ENCODE data around the gene PCNX3.
"Not testable (repeated sequence)": the region's sequence is repeated elsewhere in the genome, so short reads cannot be mapped to it uniquely, and the experiment has no call there.

Gene PCNX3

GRCh38 chr11:65630215-65630614, 14.6 kb downstream of the PCNX3 start:
- no peak overlapping the region for H3K27ac ChIP-seq (ENCODE audit: low read length)
- H3K9me3 ChIP-seq (ENCODE audit: control insufficient read depth, insufficient read depth, low read length), result no peaks in the 10 kb centered on the region
- H3K27me3 ChIP-seq (ENCODE audit: control insufficient read depth, insufficient read depth, low read length), result no peaks in the 10 kb centered on the region
- H3K4me3 ChIP-seq (ENCODE audit: low read length), result no peak overlapping the region
- no peaks in the 10 kb centered on the region for H3K4me1 ChIP-seq (ENCODE audit: control insufficient read depth, insufficient read depth, low read length)
- no peak for DNase-seq (ENCODE audit: low read depth, low spot score)
- peaks cover 61% of the 10 kb centered on the region for H3K36me3 ChIP-seq (ENCODE audit: control insufficient read depth, insufficient read depth, low read length)
- WGBS (ENCODE audit: insufficient coverage, insufficient read length), result no CpG with 5 or more reads among the region's 11 CpGs

GRCh38 chr11:65633390-65634108, 18.0 kb downstream of the PCNX3 start:
- Histone ChIP-seq H3K4me1 (ENCODE audit: control insufficient read depth, insufficient read depth, low read length) (no peaks in the 10 kb centered on the region; the same call in 1 of the 2 replicates), H3K27ac (ENCODE audit: low read length) (no peak overlapping the region), H3K36me3 (ENCODE audit: control insufficient read depth, insufficient read depth, low read length) (peaks cover 48% of the 10 kb centered on the region), H3K27me3 (ENCODE audit: control insufficient read depth, insufficient read depth, low read length) (no peaks in the 10 kb centered on the region), H3K4me3 (ENCODE audit: low read length) (no peak overlapping the region), H3K9me3 (ENCODE audit: control insufficient read depth, insufficient read depth, low read length) (no peaks in the 10 kb centered on the region)
- no CpG with 5 or more reads among the region's 20 CpGs for WGBS (ENCODE audit: insufficient coverage, insufficient read length)
- no peak for DNase-seq (ENCODE audit: low read depth, low spot score)

DNA sequence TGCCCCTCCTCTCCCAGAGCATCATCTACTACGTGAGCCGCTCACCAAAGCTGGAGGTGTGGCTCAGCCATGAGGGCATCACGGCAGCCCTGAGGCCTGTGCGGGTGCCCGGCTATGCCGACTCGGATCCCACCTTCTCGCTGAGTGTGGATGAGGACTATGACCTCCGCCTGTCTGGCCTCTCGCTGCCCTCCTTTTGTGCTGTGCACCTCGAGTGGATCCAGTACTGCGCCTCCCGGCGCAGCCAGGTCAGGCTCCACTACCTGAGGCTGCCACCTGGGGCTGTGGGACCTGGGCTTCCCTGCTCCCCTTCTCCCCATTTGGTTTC, 18.5 kb downstream of the PCNX3 start:
- H3K27ac ChIP-seq (ENCODE audit: low read length), result no peak overlapping the region
- no CpG with 5 or more reads among the region's 14 CpGs for WGBS (ENCODE audit: insufficient coverage, insufficient read length)

GRCh38 chr11:65634440-65634839, 18.9 kb downstream of the PCNX3 start:
- WGBS (ENCODE audit: insufficient coverage, insufficient read length), result no CpG with 5 or more reads among the region's 11 CpGs
- no peak overlapping the region for H3K27ac ChIP-seq (ENCODE audit: low read length)
- no peak overlapping the region for H3K4me3 ChIP-seq (ENCODE audit: low read length)
- no peak for DNase-seq (ENCODE audit: low read depth, low spot score)
- H3K9me3 ChIP-seq (ENCODE audit: control insufficient read depth, insufficient read depth, low read length), result no peaks in the 10 kb centered on the region
- H3K4me1 ChIP-seq (ENCODE audit: control insufficient read depth, insufficient read depth, low read length), result no peaks in the 10 kb centered on the region; the same call in 1 of the 2 replicates
- no peaks in the 10 kb centered on the region for H3K27me3 ChIP-seq (ENCODE audit: control insufficient read depth, insufficient read depth, low read length)
- peaks cover 41% of the 10 kb centered on the region for H3K36me3 ChIP-seq (ENCODE audit: control insufficient read depth, insufficient read depth, low read length)

More for the DNA sequence above, 18.5 kb downstream of the PCNX3 start:
- peaks cover 45% of the 10 kb centered on the region for H3K36me3 ChIP-seq (ENCODE audit: control insufficient read depth, insufficient read depth, low read length)
- DNase-seq (ENCODE audit: low read depth, low spot score), result no peak
- no peaks in the 10 kb centered on the region; the same call in 1 of the 2 replicates for H3K4me1 ChIP-seq (ENCODE audit: control insufficient read depth, insufficient read depth, low read length)
- no peaks in the 10 kb centered on the region for H3K9me3 ChIP-seq (ENCODE audit: control insufficient read depth, insufficient read depth, low read length)
- H3K4me3 ChIP-seq (ENCODE audit: low read length), result no peak overlapping the region
- H3K27me3 ChIP-seq (ENCODE audit: control insufficient read depth, insufficient read depth, low read length), result no peaks in the 10 kb centered on the region

DNA sequence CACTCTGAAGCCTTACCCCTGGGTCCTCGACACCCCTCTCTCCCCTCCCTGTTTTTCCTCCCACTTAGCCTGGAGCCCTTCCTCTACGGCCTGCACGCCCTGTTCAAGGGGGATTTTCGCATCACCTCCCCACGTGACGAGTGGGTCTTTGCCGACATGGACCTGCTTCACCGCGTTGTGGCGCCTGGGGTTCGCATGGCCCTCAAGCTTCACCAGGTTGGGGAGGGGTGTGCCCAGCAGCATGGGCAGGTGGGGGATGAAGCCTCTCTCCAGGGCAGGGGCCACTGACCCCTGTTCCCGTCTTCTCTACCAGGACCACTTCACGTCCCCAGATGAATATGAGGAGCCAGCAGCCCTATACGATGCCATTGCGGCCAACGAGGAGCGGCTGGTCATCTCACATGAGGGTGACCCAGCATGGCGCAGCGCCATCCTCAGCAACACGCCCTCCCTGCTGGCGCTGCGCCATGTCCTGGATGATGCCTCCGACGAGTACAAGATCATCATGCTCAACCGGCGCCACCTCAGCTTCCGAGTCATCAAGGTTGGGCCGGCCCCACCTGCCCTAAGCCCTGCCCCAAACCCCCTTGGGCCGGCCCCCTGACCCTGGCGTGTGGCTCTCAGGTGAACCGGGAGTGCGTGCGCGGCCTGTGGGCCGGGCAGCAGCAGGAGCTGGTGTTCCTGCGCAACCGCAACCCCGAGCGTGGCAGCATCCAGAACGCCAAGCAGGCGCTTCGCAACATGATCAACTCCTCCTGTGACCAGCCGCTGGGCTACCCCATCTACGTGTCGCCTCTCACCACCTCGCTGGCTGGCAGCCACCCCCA, 19.5 kb downstream of the PCNX3 start:
- H3K4me1 ChIP-seq (ENCODE audit: control insufficient read depth, insufficient read depth, low read length), result no peaks in the 10 kb centered on the region; the same call in 1 of the 2 replicates
- H3K27ac ChIP-seq (ENCODE audit: low read length), result no peak overlapping the region
- WGBS (ENCODE audit: insufficient coverage, insufficient read length), result no CpG with 5 or more reads among the region's 46 CpGs

GRCh38 chr11:65636108-65637031, 20.8 kb downstream of the PCNX3 start:
- H3K9me3 ChIP-seq (ENCODE audit: control insufficient read depth, insufficient read depth, low read length), result no peaks in the 10 kb centered on the region
- WGBS (ENCODE audit: insufficient coverage, insufficient read length), result no CpG with 5 or more reads among the region's 28 CpGs
- DNase-seq (ENCODE audit: low read depth, low spot score), result no peak
- peaks cover 28% of the 10 kb centered on the region for H3K36me3 ChIP-seq (ENCODE audit: control insufficient read depth, insufficient read depth, low read length)
- H3K4me1 ChIP-seq (ENCODE audit: control insufficient read depth, insufficient read depth, low read length), result peaks cover 1% of the 10 kb centered on the region
- no peaks in the 10 kb centered on the region for H3K27me3 ChIP-seq (ENCODE audit: control insufficient read depth, insufficient read depth, low read length)
- H3K27ac ChIP-seq (ENCODE audit: low read length), result no peak overlapping the region
- no peak overlapping the region for H3K4me3 ChIP-seq (ENCODE audit: low read length)

More for the DNA sequence above, 19.5 kb downstream of the PCNX3 start:
- no peak for DNase-seq (ENCODE audit: low read depth, low spot score)
- no peak overlapping the region; the same call in 1 of the 2 replicates for H3K4me3 ChIP-seq (ENCODE audit: low read length)
- H3K36me3 ChIP-seq (ENCODE audit: control insufficient read depth, insufficient read depth, low read length), result peaks cover 34% of the 10 kb centered on the region
- H3K27me3 ChIP-seq (ENCODE audit: control insufficient read depth, insufficient read depth, low read length), result no peaks in the 10 kb centered on the region
- no peaks in the 10 kb centered on the region for H3K9me3 ChIP-seq (ENCODE audit: control insufficient read depth, insufficient read depth, low read length)

DNA sequence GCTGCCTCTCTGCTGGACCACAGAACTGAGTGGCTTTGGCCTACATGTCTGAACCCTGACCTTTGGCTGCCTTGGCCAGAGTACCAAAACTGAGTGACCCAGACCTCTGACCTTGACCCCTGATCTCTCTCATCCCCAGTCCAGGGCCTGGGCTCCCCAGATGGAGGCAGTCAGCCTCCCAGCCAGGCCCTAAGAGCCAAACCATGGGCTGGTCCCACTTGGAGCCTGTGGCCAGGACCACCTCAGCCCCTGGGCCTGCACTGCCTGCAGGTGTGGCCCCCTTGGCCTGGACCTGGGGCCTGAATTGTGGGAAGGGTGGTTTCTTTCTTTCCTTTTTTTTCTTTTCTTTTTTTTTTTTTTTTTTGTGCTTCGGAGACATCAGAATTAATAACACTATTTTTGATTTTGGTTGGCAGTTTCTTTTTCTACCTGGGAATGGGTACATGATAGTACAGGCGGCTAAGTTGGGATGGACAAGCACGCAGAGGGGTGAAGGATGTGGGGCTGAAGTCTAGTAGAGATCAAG, 21.5 kb downstream of the PCNX3 start:
- H3K4me1 ChIP-seq (ENCODE audit: control insufficient read depth, insufficient read depth, low read length), result peaks cover 3% of the 10 kb centered on the region
- H3K9me3 ChIP-seq (ENCODE audit: control insufficient read depth, insufficient read depth, low read length), result no peaks in the 10 kb centered on the region
- H3K27ac ChIP-seq (ENCODE audit: low read length), result no peak overlapping the region
- H3K4me3 ChIP-seq (ENCODE audit: low read length), result no peak overlapping the region
- peaks cover 28% of the 10 kb centered on the region for H3K36me3 ChIP-seq (ENCODE audit: control insufficient read depth, insufficient read depth, low read length)
- no peaks in the 10 kb centered on the region for H3K27me3 ChIP-seq (ENCODE audit: control insufficient read depth, insufficient read depth, low read length)
- no CpG with 5 or more reads among the region's 3 CpGs for WGBS (ENCODE audit: insufficient coverage, insufficient read length)
- DNase-seq (ENCODE audit: low read depth, low spot score), result no peak

DNA sequence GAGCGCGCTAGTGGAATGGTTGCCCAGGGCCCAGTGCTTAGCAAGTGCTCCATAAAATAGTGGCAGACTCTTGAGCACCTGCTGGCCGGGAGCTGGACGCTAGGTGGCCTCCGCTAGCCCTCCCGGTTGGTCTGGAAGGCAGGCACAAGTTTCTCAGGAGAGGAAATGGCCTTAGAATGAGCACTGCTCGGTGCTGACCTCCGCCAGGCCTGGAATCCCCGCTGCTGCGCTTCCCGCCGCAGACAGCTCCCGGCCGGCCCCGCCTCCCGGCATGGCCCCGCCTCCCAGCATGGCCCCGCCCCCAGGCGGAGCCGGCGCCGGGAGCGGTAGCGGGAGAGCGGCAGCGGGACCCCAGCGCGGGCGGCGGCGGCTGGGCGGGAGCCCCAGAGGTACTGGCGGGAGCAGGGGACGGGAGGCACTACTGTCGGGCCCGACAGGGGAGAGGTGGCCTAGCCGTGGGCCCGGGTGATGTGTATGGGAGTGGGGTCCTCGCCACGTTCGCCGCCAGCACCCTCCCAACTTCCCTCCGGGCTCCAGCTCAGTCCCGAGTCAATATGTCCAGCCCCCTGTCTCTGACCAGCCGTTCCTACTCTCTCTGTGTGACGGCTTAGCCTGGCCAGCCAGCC, 22.3 kb downstream of the PCNX3 start, which contains the start of gene SIPA1:
TSS of gene SIPA1 (plus strand) at position 308 of the 626 bp plus-strand sequence. CDS start 2,821 bp downstream, outside the sequence.
- no CpG with 5 or more reads among the region's 46 CpGs for WGBS (ENCODE audit: insufficient coverage, insufficient read length)
- DNase-seq (ENCODE audit: low read depth, low spot score), result no peak
- H3K36me3 ChIP-seq (ENCODE audit: control insufficient read depth, insufficient read depth, low read length), result peaks cover 28% of the 10 kb centered on the region
- H3K27ac ChIP-seq (ENCODE audit: low read length), result no peak within 1 kb of the TSS
- peaks cover 3% of the 10 kb centered on the region for H3K4me1 ChIP-seq (ENCODE audit: control insufficient read depth, insufficient read depth, low read length)
- no peaks in the 10 kb centered on the region for H3K27me3 ChIP-seq (ENCODE audit: control insufficient read depth, insufficient read depth, low read length)
- peak within 1 kb of the TSS; percentile 63; the same call in 1 of the 2 replicates for H3K4me3 ChIP-seq (ENCODE audit: low read length)
- H3K9me3 ChIP-seq (ENCODE audit: control insufficient read depth, insufficient read depth, low read length), result no peaks in the 10 kb centered on the region

- WGBS (ENCODE audit: insufficient coverage, insufficient read length), result no CpG with 5 or more reads among the region's 9 CpGs
- not testable (repeated sequence) for H3K9me3 ChIP-seq (ENCODE audit: control insufficient read depth, insufficient read depth, low read length); DNase-seq (ENCODE audit: low read depth, low spot score); H3K27ac ChIP-seq (ENCODE audit: low read length); H3K27me3 ChIP-seq (ENCODE audit: control insufficient read depth, insufficient read depth, low read length); H3K4me3 ChIP-seq (ENCODE audit: low read length); H3K4me1 ChIP-seq (ENCODE audit: control insufficient read depth, insufficient read depth, low read length)
- H3K36me3 ChIP-seq (ENCODE audit: control insufficient read depth, insufficient read depth, low read length), result peaks cover 24% of the 10 kb centered on the region
Observed at GRCh38 chr11:65639228-65639597, 23.6 kb downstream of the PCNX3 start.
